Mucosa of stomach (tissue), 1 donor: Measurements from ENCODE around the gene MCM3AP.
"Not testable (repeated sequence)": the region's sequence is repeated elsewhere in the genome, so short reads cannot be mapped to it uniquely, and the experiment has no call there.

Source experiments
- H3K27me3 ChIP-seq: one replicate; pipeline ENCODE4 v1.7.0; 2013; ENCODE audit warnings: mild to moderate bottlenecking, low read length; ENCODE audit not compliant: control insufficient read depth, insufficient read depth
- H3K36me3 ChIP-seq: one replicate; pipeline ENCODE4 v1.7.0; 2013; ENCODE audit warnings: low read length; ENCODE audit not compliant: control insufficient read depth, insufficient read depth
- H3K4me1 ChIP-seq: one replicate; pipeline ENCODE4 v1.7.0; 2013; ENCODE audit warnings: mild to moderate bottlenecking, low read length; ENCODE audit not compliant: control insufficient read depth, insufficient read depth
- H3K4me3 ChIP-seq: one replicate; pipeline ENCODE4 v1.7.0; 2013; ENCODE audit warnings: low read length
- H3K9ac ChIP-seq: one replicate; pipeline ENCODE4 v1.7.0; 2013; ENCODE audit warnings: mild to moderate bottlenecking, low read length, moderate library complexity
- H3K9me3 ChIP-seq: one replicate; pipeline ENCODE4 v1.7.0; 2013; ENCODE audit warnings: mild to moderate bottlenecking, low read length, moderate library complexity; ENCODE audit not compliant: control insufficient read depth
- donor health status: Pancreatic carcinoma.

MCM3AP gene

DNA sequence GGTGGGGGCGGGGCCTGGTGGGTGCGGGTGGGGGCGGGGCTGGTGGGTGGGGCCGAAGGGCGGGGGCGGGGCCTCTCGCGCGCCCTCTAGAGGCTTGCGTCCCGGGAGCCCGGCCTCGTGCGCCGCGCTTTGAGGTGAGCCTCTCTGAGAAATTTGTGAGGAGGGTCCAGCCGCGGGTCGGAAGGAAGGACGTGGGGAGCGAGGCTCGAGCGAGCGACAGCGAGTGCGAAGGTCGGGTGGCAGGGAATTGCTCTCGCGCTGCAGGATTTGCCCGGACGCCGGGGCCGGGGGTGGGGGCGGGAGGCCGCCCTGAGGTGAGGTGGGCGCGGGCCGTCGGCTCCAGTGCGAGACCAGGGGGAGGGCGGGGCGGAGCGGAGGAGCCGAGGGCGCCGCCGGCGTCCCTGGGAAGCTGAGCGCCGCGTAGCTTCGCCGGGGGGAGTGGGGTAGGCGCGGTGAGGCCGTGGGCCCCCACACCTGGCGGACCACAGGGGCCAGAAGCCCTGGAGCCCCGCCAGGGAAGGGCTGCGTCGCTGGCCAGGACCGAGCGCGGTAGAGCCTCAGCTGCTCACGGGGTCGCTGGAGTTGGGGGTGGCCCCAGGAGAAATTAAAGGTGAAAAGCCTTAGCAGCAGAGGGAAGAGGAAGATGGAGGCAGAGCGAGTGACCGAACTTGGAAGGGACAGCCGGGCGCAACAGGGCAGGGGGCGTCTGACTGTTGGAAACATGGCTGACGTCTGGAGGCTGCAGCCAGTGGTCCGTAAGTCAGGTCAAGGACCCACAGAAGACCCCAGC lies 56.1 kb downstream of the MCM3AP start:
- peak overlapping the region; percentile 60 for H3K9ac ChIP-seq
- H3K36me3 ChIP-seq = peaks cover 7% of the 10 kb centered on the region
- no peaks in the 10 kb centered on the region for H3K9me3 ChIP-seq
- peaks cover 23% of the 10 kb centered on the region for H3K4me1 ChIP-seq
- no peaks in the 10 kb centered on the region for H3K27me3 ChIP-seq
- peak overlapping the region; percentile 10 for H3K4me3 ChIP-seq

DNA sequence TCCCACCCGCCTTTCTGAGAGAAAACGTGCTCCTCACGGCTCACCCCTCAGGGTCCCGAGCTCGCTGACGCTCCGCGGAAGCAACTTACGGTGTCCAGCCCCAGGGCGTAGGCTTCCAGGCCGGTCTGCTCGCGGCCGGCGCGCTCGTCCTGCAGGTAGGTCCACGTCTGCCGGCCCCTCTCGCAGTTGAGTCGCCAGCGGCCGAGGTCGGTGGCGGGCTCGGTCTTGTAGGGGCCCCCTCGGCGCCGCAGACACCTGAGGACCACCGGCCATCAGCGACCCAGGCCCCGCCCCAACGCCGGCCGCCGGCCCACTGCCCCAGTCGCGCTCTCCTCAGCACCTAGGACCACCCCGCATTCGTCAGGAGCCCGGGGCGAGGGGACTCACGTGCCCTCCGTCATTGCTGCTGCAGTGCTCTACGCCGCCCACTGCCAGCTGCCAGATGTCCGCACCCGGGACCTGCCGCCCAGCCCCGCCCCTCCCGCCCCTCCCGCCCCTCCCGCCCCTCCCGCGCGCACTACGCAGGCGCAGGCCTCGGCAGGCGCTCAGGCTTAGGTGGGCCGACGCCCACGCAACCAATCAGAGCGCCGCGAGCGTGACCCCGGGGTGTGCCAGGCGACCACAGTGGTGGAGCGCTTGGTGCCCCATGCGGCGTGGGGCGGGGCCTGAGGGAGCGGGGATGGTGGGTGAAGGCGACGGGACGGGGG lies 56.9 kb downstream of the MCM3AP start, which contains the start of gene LSS:
TSS of gene LSS (minus strand) at position 430 of the 707 bp plus-strand sequence. CDS start at position 401, 29 bp downstream.
- H3K4me1 ChIP-seq = peaks cover 23% of the 10 kb centered on the region
- peak within 1 kb of the TSS; percentile 32 for H3K4me3 ChIP-seq
- H3K9ac ChIP-seq = peak within 1 kb of the TSS; percentile 65
- H3K36me3 ChIP-seq = peaks cover under 1% of the 10 kb centered on the region
- no peaks in the 10 kb centered on the region for H3K9me3 ChIP-seq
- H3K27me3 ChIP-seq = no peaks in the 10 kb centered on the region

GRCh38 chr21:46227811-46228344 lies 57.5 kb downstream of the MCM3AP start:
- Histone ChIP-seq H3K9ac (peak overlapping the region; percentile 65), H3K4me3 (peak overlapping the region; percentile 32), H3K4me1 (peaks cover 23% of the 10 kb centered on the region), H3K36me3 (no peaks in the 10 kb centered on the region), H3K9me3 (no peaks in the 10 kb centered on the region), H3K27me3 (no peaks in the 10 kb centered on the region)

DNA sequence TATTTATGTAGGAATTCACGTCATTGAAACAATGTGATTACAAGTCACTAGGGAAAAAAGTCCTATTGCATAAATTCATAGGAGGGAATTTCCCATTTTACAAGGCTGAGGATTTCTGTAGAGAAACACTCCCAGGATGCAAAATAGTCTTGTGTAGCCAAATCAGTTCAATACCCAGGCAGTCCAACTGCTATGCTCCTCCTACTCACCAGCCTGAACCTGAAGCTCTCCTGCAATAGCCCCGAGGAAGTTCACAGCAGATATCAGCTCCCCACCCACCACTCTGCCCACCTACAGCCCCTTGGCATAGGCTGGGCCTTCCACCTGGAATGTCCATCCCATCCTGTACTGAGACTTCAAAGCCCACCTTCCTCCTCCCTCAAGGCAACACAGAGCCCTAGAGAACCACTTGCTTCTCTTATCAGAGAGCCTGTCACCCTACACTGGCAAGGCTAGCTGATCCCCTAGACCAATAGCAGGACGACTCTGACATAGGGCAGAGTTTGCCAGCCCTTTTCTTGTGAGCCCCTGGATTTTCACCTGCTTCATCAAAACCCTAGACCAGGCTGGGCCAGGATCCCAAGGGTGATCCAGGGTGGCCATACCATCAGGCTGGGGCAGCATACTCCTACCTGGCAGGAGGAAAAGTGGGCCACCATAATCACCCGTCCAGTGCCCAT lies 58.4 kb downstream of the MCM3AP start:
- peak overlapping the region; percentile 65 for H3K9ac ChIP-seq
- peak overlapping the region; percentile 23 for H3K4me3 ChIP-seq

DNA sequence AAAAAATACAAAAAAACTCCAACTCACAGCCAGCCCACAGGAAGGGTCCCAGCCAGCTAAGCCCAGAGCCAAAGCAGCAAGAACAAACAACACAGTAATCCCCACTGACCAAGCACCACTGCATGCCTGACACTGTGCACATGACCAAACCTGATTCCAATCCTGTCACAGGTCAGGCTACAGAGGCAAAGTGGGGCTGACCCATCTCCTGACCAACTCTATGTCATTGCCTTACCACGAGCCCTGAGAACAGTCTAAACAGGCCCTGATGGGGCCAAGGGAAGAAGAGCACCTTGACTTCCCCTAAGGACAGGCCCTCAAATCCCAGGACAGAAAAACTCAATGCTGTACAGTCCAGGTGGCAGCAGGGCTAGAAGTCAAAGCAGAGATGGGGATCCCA lies 59.3 kb downstream of the MCM3AP start:
- Histone ChIP-seq H3K27me3 (no peaks in the 10 kb centered on the region), H3K9me3 (no peaks in the 10 kb centered on the region), H3K4me3 (no peak overlapping the region), H3K4me1 (peaks cover 23% of the 10 kb centered on the region), H3K36me3 (peaks cover 4% of the 10 kb centered on the region), H3K9ac (no peak overlapping the region)

More for the DNA sequence above, 58.4 kb downstream of the MCM3AP start:
- H3K4me1 ChIP-seq = peaks cover 23% of the 10 kb centered on the region
- H3K27me3 ChIP-seq = no peaks in the 10 kb centered on the region
- H3K36me3 ChIP-seq = peaks cover 3% of the 10 kb centered on the region
- H3K9me3 ChIP-seq = no peaks in the 10 kb centered on the region

GRCh38 chr21:46223661-46224060 lies 61.8 kb downstream of the MCM3AP start:
- not testable (repeated sequence) for H3K27me3 ChIP-seq, H3K9ac ChIP-seq, H3K9me3 ChIP-seq, H3K4me3 ChIP-seq
- Histone ChIP-seq H3K4me1 (peaks cover 16% of the 10 kb centered on the region), H3K36me3 (peaks cover 10% of the 10 kb centered on the region)

- no peaks in the 10 kb centered on the region for H3K27me3 ChIP-seq
- H3K36me3 ChIP-seq = peaks cover 10% of the 10 kb centered on the region
- H3K4me1 ChIP-seq = peaks cover 16% of the 10 kb centered on the region
- H3K9ac ChIP-seq = no peak overlapping the region
- H3K9me3 ChIP-seq = no peaks in the 10 kb centered on the region
- no peak overlapping the region for H3K4me3 ChIP-seq
Measured at GRCh38 chr21:46223217-46223616, 62.2 kb downstream of the MCM3AP start.

DNA sequence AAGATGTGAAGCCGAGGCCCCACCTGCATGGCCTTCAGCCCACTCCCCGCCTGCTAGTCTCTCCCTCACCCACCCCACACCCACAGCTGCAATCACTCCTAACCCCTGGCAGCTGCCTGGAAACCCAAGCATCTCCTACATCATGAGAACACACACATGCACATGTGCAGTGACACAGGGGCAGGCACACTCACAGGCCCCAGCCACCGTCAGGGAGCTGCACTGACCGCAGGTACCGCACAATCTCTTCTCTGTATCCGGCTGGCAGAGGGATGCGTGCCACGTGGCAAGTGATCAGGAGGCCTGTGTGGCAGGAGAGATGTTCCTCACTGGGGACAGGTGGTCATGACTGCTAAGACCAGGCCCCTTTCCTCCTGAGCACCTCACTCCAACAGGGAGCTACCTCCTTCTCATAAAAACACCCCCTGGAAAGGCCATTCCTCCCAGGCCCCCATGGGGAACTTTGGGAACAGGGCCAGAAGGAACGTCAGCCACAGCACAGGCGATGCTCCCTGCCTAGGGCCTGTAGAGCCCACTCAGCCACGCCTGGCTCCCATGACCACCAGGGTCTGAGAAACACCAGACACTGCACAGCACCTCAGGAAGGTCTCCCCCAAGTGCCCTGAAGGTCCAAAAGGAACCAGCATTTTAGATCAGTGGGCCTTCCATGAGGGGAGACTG lies 62.8 kb downstream of the MCM3AP start:
- Histone ChIP-seq H3K4me1 (peaks cover 16% of the 10 kb centered on the region), H3K36me3 (peaks cover 10% of the 10 kb centered on the region), H3K9ac (no peak overlapping the region)

DNA sequence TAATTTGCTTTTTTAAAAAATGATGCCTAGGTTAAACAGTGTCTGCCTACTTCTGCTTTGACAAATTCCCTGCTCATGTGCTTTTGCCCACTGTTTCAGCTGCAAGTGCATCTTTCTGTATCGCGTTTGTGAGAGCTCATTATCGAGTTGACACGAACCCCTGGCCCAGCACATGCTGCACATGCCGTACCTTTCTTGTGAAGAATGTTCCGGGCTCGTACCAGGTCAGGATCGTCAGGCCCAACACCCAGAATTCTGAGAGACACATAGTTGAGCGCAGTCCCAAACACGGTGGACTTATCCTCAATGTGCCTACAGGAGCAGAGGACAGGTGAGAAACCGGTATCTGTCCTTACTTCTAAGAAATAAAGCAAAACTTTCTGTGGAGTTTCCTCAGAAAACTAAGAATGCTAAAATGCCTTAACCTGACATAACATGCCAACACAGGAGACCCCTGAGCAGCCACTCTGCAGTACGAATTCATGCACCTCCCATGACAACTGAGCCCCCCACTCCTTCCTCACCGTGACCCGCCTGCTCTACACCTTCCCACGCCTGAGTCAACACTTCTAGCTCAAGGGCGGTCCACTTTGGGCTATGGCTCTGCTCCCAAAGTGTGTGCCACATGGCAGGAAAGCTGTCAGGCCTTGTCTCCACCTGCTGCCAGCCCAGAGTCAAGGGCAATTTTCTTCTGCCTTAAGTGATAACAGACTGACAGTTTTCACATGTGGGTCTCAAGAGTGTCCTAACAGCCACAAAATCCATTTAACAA lies 63.6 kb downstream of the MCM3AP start:
- Histone ChIP-seq H3K27me3 (no peaks in the 10 kb centered on the region), H3K4me3 (no peak overlapping the region), H3K9ac (no peak overlapping the region), H3K4me1 (peaks cover 10% of the 10 kb centered on the region), H3K9me3 (no peaks in the 10 kb centered on the region), H3K36me3 (peaks cover 10% of the 10 kb centered on the region)

More for the DNA sequence above, 62.8 kb downstream of the MCM3AP start:
- Histone ChIP-seq H3K27me3 (no peaks in the 10 kb centered on the region), H3K4me3 (no peak overlapping the region), H3K9me3 (no peaks in the 10 kb centered on the region)

- no peaks in the 10 kb centered on the region for H3K9me3 ChIP-seq
- no peak overlapping the region for H3K9ac ChIP-seq
- H3K4me3 ChIP-seq = no peak overlapping the region
- peaks cover 10% of the 10 kb centered on the region for H3K36me3 ChIP-seq
- no peaks in the 10 kb centered on the region for H3K27me3 ChIP-seq
- H3K4me1 ChIP-seq = no peaks in the 10 kb centered on the region
Measured at GRCh38 chr21:46220847-46221246, 64.6 kb downstream of the MCM3AP start.

- Histone ChIP-seq H3K27me3 (no peaks in the 10 kb centered on the region), H3K9me3 (no peaks in the 10 kb centered on the region), H3K9ac (no peak overlapping the region), H3K36me3 (peaks cover 10% of the 10 kb centered on the region), H3K4me3 (no peak overlapping the region), H3K4me1 (no peaks in the 10 kb centered on the region)
Measured at GRCh38 chr21:46220275-46220810, 65.1 kb downstream of the MCM3AP start.
